Mammary epithelial cell (primary cell): ENCODE measurements around the gene PEX1.
"Not testable (repeated sequence)": the region's sequence is repeated elsewhere in the genome, so short reads cannot be mapped to it uniquely, and the experiment has no call there.

ENCODE experiments used
- CTCF ChIP-seq, 2 donors: IDR thresholded peaks in 1 of 2; conservative IDR thresholded peaks in 1 of 2; 2 replicates each; pipeline ENCODE4 v1.5.1; 2011 to 2012; ENCODE audit warnings: inconsistent platforms in 2 of 2, low read length in 2 of 2, mild to moderate bottlenecking in 2 of 2, control low read depth in 1 of 2, low read depth in 1 of 2; ENCODE audit not compliant: insufficient read depth in 1 of 2; ENCODE audit errors: extremely low read depth in 1 of 2
- EZH2 ChIP-seq: IDR thresholded peaks from 2 replicates; pipeline ENCODE4 v1.6.1; 2012; ENCODE audit warnings: low read length, inconsistent platforms, borderline replicate concordance

- not testable (repeated sequence) for TF ChIP-seq CTCF (conservative IDR thresholded peaks at IDR 0.05 in 1 of 2, IDR thresholded peaks at IDR 0.05 in 1 of 2; ENCODE audit: extremely low read depth in 1 of 2, insufficient read depth in 1 of 2, low read depth in 1 of 2, low read length in 2 of 2); EZH2
Observed at GRCh38 chr7:92484226-92484625, 44.1 kb downstream of the PEX1 start.
